HCT116 (cell line): ENCODE data around the gene P2RX7. TPM values are rescaled to one million over a fixed set of nuclear protein-coding genes. Genes with fewer than 3 reads are reported as not detected.

Experiments used
- ATAC-seq: fragments of 200-7000 bp; cut with Tn5 transposase; 2 replicates; pipeline ENCODE4 v1.9.1; 2020; ENCODE audit warnings: mild to moderate bottlenecking, moderate library complexity
- BruUV-seq: library from RNA; stranded (reverse); fragments of 400-500 nt; replicated peaks from 2 replicates; lab custom pipeline; 2021; lab: Mats Ljungman, UMichigan
- CTCF ChIA-PET: fragments of 300-600 bp; sonication (Branson Sonifier 250); formaldehyde crosslinking; loops from one replicate; lab custom pipeline; 2021; ENCODE audit warnings: antibody characterized with exemption; lab: Charles Lee
- POLR2A ChIA-PET: fragments of 300-600, 350-600 bp; sonication (Branson Sonifier 250); formaldehyde crosslinking; loops from one replicate; lab custom pipeline; 2021; ENCODE audit warnings: antibody characterized with exemption; lab: Charles Lee
- RAD21 ChIA-PET, 2 experiments: fragments of 300-600 bp; sonication (Branson Sonifier 250); formaldehyde crosslinking; loops; one replicate each; lab custom pipeline; 2023; ENCODE audit warnings: low total read pairs in 2 of 2; ENCODE audit not compliant: uncharacterized antibody in 2 of 2, unreplicated experiment in 2 of 2, low non-redundant PET in 1 of 2; lab: Charles Lee
- DNase-seq: peaks from one replicate; pipeline ENCODE4 v3.0.0-alpha.2; 2010; ENCODE audit warnings: low read depth, low spot score
- H2AFZ ChIP-seq: fragments of 200-600 bp; shearing (Covaris generic), sonication (generic); 2 replicates; pipeline ENCODE4 v1.6.1; 2017; ENCODE audit warnings: low read depth, mixed run types, mixed read lengths, antibody characterized with exemption, low read length; ENCODE audit not compliant: poor library complexity, severe bottlenecking
- H3K27ac ChIP-seq: 2 replicates; pipeline ENCODE4 v1.5.1; 2012; ENCODE audit warnings: low read depth, low read length
- H3K27me3 ChIP-seq: fragments of 200-600 bp; sonication (generic); 2 replicates; pipeline ENCODE4 v1.6.1; 2016; ENCODE audit warnings: mixed run types, low read length, mixed read lengths; ENCODE audit not compliant: insufficient read depth
- H3K36me3 ChIP-seq, 2 experiments: fragments of 200-500 bp in 1 of 2; fragments of 200-600 bp in 1 of 2; sonication (Bioruptor generic) in 1 of 2; sonication (generic) in 1 of 2; 2 replicates each; pipeline versions ENCODE4 v1.5.1 to v1.6.1; 2014 to 2016; ENCODE audit warnings: low read length in 2 of 2, inconsistent platforms in 1 of 2, mixed read lengths in 1 of 2, mixed run types in 1 of 2; ENCODE audit not compliant: insufficient read depth in 2 of 2, control insufficient read depth in 1 of 2
- H3K4me1 ChIP-seq, 2 experiments: fragments of 200-600 bp in 1 of 2; sonication (generic) in 1 of 2; 2 replicates each; pipeline versions ENCODE4 v1.5.1 to v1.6.1; 2012 to 2017; ENCODE audit warnings: low read length in 2 of 2, inconsistent platforms in 1 of 2, mild to moderate bottlenecking in 1 of 2, mixed read lengths in 1 of 2, mixed run types in 1 of 2, moderate library complexity in 1 of 2; ENCODE audit not compliant: insufficient read depth in 2 of 2, control insufficient read depth in 1 of 2
- H3K4me2 ChIP-seq: fragments of 200-600 bp; sonication (generic); 2 replicates; pipeline ENCODE4 v1.6.1; 2017; ENCODE audit warnings: mixed run types, low read length, mixed read lengths
- H3K4me3 ChIP-seq, 2 experiments: fragments of 200-600 bp in 1 of 2; sonication (generic) in 1 of 2; replicated peaks in 1 of 2; 2 replicates each; pipeline ENCODE4 v1.5.1; 2011 to 2016; ENCODE audit warnings: low read length in 2 of 2, control low read depth in 1 of 2, low read depth in 1 of 2, mild to moderate bottlenecking in 1 of 2, mixed read lengths in 1 of 2, mixed run types in 1 of 2
- H3K79me2 ChIP-seq: fragments of 200-600 bp; sonication (generic); 2 replicates; pipeline ENCODE4 v1.6.1; 2017; ENCODE audit warnings: mild to moderate bottlenecking, mixed run types, low read length, moderate library complexity, mixed read lengths; ENCODE audit not compliant: insufficient read depth
- H3K9ac ChIP-seq: fragments of 200-600 bp; sonication (generic); 2 replicates; pipeline ENCODE4 v1.6.1; 2016; ENCODE audit warnings: low read length, mixed read lengths
- H3K9me2 ChIP-seq: fragments of 200-600 bp; sonication (generic), shearing (Covaris generic); 2 replicates; pipeline ENCODE4 v1.6.1; 2017; ENCODE audit warnings: mixed run types, mild to moderate bottlenecking, moderate library complexity; ENCODE audit not compliant: insufficient read depth
- H3K9me3 ChIP-seq, 2 experiments: fragments of 200-500 bp in 1 of 2; fragments of 200-600 bp in 1 of 2; sonication (Bioruptor generic) in 1 of 2; sonication (generic) in 1 of 2; 2 replicates each; pipeline ENCODE4 v1.6.1; 2014 to 2017; ENCODE audit warnings: low read length in 2 of 2, mixed read lengths in 2 of 2, inconsistent platforms in 1 of 2, low read depth in 1 of 2, mild to moderate bottlenecking in 1 of 2, mixed run types in 1 of 2, moderate library complexity in 1 of 2; ENCODE audit not compliant: control insufficient read depth in 1 of 2, insufficient read depth in 1 of 2
- H4K20me1 ChIP-seq: fragments of 200-600 bp; sonication (generic), shearing (Covaris generic); 2 replicates; pipeline ENCODE4 v1.6.1; 2017; ENCODE audit warnings: mixed run types, mild to moderate bottlenecking, moderate library complexity; ENCODE audit not compliant: insufficient read depth
- CBX3 ChIP-seq: IDR thresholded peaks from 2 replicates; pipeline ENCODE4 v1.6.1; 2012; ENCODE audit warnings: low read depth
- CEBPB ChIP-seq: IDR thresholded peaks from 2 replicates; pipeline ENCODE4 v1.6.1; 2012; ENCODE audit warnings: low read depth
- ELF1 ChIP-seq: IDR thresholded peaks from 2 replicates; pipeline ENCODE4 v1.6.1; 2012; ENCODE audit warnings: low read depth, borderline replicate concordance
- EZH2 ChIP-seq: fragments of 200-600 bp; sonication (generic); IDR thresholded peaks from 2 replicates; pipeline ENCODE4 v1.6.1; 2017; ENCODE audit warnings: antibody characterized with exemption, mixed run types
- EZH2phosphoT487 ChIP-seq: fragments of 200-600 bp; IDR thresholded peaks from 2 replicates; pipeline ENCODE4 v1.6.1; 2018; ENCODE audit warnings: antibody characterized with exemption, borderline replicate concordance
- FOSL1 ChIP-seq: IDR thresholded peaks from 2 replicates; pipeline ENCODE4 v1.6.1; 2012; ENCODE audit warnings: low read depth
- JUND ChIP-seq: IDR thresholded peaks from 2 replicates; pipeline ENCODE4 v1.6.1; 2012
- POLR2A ChIP-seq: IDR thresholded peaks from 2 replicates; pipeline ENCODE4 v1.7.0; 2011; ENCODE audit warnings: borderline replicate concordance; ENCODE audit not compliant: insufficient read depth, insufficient read length; ENCODE audit errors: extremely low read depth
- POLR2AphosphoS5 ChIP-seq: IDR thresholded peaks from 2 replicates; pipeline ENCODE4 v1.6.1; 2011; ENCODE audit warnings: mild to moderate bottlenecking, low read depth, low read length, moderate library complexity
- RAD21 ChIP-seq: IDR thresholded peaks from 2 replicates; pipeline ENCODE4 v1.6.1; 2012; ENCODE audit warnings: low read depth, mild to moderate bottlenecking
- SIN3A ChIP-seq: IDR thresholded peaks from 2 replicates; pipeline ENCODE4 v1.6.1; 2012; ENCODE audit warnings: low read depth
- SP1 ChIP-seq: IDR thresholded peaks from 2 replicates; pipeline ENCODE4 v1.6.1; 2012; ENCODE audit warnings: low read depth
- SRF ChIP-seq: IDR thresholded peaks from 2 replicates; pipeline ENCODE4 v1.6.1; 2012; ENCODE audit warnings: low read depth
- TCF7L2 ChIP-seq: IDR thresholded peaks from 2 replicates; pipeline ENCODE4 v1.7.0; 2011; ENCODE audit warnings: borderline replicate concordance, inconsistent platforms; ENCODE audit not compliant: insufficient read depth, insufficient read length; ENCODE audit errors: extremely low read depth
- YY1 ChIP-seq: IDR thresholded peaks from 2 replicates; pipeline ENCODE4 v1.6.1; 2011; ENCODE audit warnings: low read length, low read depth, moderate library complexity, mild to moderate bottlenecking; ENCODE audit not compliant: insufficient replicate concordance; ENCODE audit errors: extremely low read depth
- intact Hi-C: fragments of 100-400 bp; cut with micrococcal nuclease; formaldehyde crosslinking; loops from 2 replicates; pipeline ENCODE4 v1.10.0; 2022
- total RNA-seq: library from RNA; stranded (reverse); gene quantifications from one replicate; pipeline ENCODE4 v1.2.1, GENCODE V29; 2021; ENCODE audit not compliant: unreplicated experiment
- TF ChIP-seq, protein P1 (sequence below), 3 experiments: fragments of 200-600 bp in 1 of 3; sonication (generic) in 1 of 3; IDR thresholded peaks in 2 of 3; conservative IDR thresholded peaks in 1 of 3; 2 replicates each; pipeline ENCODE4 v1.5.1; 2012 to 2017; ENCODE audit warnings: low read depth in 2 of 3, low read length in 2 of 3, antibody characterized with exemption in 1 of 3, borderline replicate concordance in 1 of 3, control low read depth in 1 of 3, mild to moderate bottlenecking in 1 of 3, mixed read lengths in 1 of 3, mixed run types in 1 of 3, moderate library complexity in 1 of 3; ENCODE audit not compliant: insufficient read depth in 1 of 3
- TF ChIP-seq, protein P2 (sequence below): IDR thresholded peaks from 2 replicates; pipeline ENCODE4 v1.6.1; 2012
- TF ChIP-seq, protein P3 (sequence below): IDR thresholded peaks from 2 replicates; pipeline ENCODE4 v1.6.1; 2011; ENCODE audit warnings: mild to moderate bottlenecking, low read length, moderate library complexity; ENCODE audit not compliant: insufficient replicate concordance; ENCODE audit errors: extremely low read depth
- TF ChIP-seq, protein P4 (sequence below): IDR thresholded peaks from 2 replicates; pipeline ENCODE4 v1.6.1; 2012

The P2RX7 gene
- total RNA-seq, 1 experiment from 2014 or later, result 1.5 TPM

DNA sequence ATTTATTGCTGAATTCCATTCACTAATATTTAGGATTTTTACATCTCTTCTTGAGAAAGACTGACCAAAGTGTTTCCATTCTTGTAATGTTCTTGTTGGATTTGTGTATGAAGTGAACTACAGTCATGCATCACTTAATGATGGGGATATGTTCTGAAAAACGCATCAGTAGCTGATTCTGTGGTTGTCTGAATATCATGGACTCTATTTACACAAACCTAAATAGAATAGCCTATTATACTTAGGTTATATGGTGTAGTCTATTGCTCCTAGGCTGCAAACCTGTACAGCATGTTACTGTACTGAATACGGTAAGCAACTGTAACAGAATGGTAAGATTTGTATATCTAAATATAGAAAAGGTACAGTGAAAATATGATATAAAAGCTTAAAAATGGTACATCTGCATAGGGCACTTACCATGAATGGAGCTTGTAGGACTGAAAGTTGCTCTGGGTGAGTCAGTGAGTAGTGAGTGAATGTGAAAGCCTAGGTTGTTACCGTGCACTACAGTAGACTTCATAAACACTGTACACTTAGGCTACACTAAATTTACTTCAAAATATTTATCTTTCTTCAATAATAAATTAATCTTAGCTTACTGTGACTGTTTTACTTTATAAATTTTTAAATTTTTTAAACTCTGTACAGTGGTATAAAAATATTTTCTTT lies 49.7 kb downstream of the P2RX7 start (continued):
- TF ChIP-seq, protein P1, sequence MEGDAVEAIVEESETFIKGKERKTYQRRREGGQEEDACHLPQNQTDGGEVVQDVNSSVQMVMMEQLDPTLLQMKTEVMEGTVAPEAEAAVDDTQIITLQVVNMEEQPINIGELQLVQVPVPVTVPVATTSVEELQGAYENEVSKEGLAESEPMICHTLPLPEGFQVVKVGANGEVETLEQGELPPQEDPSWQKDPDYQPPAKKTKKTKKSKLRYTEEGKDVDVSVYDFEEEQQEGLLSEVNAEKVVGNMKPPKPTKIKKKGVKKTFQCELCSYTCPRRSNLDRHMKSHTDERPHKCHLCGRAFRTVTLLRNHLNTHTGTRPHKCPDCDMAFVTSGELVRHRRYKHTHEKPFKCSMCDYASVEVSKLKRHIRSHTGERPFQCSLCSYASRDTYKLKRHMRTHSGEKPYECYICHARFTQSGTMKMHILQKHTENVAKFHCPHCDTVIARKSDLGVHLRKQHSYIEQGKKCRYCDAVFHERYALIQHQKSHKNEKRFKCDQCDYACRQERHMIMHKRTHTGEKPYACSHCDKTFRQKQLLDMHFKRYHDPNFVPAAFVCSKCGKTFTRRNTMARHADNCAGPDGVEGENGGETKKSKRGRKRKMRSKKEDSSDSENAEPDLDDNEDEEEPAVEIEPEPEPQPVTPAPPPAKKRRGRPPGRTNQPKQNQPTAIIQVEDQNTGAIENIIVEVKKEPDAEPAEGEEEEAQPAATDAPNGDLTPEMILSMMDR (IDR thresholded peaks at IDR 0.05 in 2 of 3, conservative IDR thresholded peaks at IDR 0.05 in 1 of 3; ENCODE audit: borderline replicate concordance in 1 of 3, insufficient read depth in 1 of 3, low read depth in 2 of 3, low read length in 2 of 3), result no peak
- TF ChIP-seq SP1, result no peak
- TF ChIP-seq SRF, result no peak
- TF ChIP-seq CBX3, result no peak
- no peak for TF ChIP-seq POLR2A
- no peak for TF ChIP-seq EZH2
- no peak for TF ChIP-seq JUND
- TF ChIP-seq, protein P2, sequence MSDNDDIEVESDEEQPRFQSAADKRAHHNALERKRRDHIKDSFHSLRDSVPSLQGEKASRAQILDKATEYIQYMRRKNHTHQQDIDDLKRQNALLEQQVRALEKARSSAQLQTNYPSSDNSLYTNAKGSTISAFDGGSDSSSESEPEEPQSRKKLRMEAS, result no peak
- no peak for TF ChIP-seq FOSL1

- no peak for DNase-seq
- Histone ChIP-seq H3K36me3 (no peaks in the 10 kb centered on the region), H3K9me3 (no peaks in the 10 kb centered on the region), H3K4me1 (peaks cover 0 to 2% of the 10 kb centered on the region in 2 experiments; a peak in 1 of 4 replicates), H3K9me2 (no peaks in the 10 kb centered on the region), H3K4me2 (no peak overlapping the region), H3K4me3 (no peak overlapping the region), H2AFZ (no peak overlapping the region), H3K79me2 (no peaks in the 10 kb centered on the region), H4K20me1 (no peaks in the 10 kb centered on the region), H3K9ac (no peak overlapping the region), H3K27ac (no peak overlapping the region), H3K27me3 (no peaks in the 10 kb centered on the region)
- TF ChIP-seq EZH2phosphoT487, result no peak
- no peak for TF ChIP-seq TCF7L2
- TF ChIP-seq, protein P2, result no peak
- TF ChIP-seq CBX3, result no peak
- no peak for TF ChIP-seq CEBPB
- TF ChIP-seq YY1, result no peak
- TF ChIP-seq POLR2A, result no peak
- TF ChIP-seq SIN3A, result no peak
- TF ChIP-seq, protein P3, sequence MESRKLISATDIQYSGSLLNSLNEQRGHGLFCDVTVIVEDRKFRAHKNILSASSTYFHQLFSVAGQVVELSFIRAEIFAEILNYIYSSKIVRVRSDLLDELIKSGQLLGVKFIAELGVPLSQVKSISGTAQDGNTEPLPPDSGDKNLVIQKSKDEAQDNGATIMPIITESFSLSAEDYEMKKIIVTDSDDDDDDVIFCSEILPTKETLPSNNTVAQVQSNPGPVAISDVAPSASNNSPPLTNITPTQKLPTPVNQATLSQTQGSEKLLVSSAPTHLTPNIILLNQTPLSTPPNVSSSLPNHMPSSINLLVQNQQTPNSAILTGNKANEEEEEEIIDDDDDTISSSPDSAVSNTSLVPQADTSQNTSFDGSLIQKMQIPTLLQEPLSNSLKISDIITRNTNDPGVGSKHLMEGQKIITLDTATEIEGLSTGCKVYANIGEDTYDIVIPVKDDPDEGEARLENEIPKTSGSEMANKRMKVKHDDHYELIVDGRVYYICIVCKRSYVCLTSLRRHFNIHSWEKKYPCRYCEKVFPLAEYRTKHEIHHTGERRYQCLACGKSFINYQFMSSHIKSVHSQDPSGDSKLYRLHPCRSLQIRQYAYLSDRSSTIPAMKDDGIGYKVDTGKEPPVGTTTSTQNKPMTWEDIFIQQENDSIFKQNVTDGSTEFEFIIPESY, result no peak
- no peak for TF ChIP-seq POLR2AphosphoS5
- no peak for TF ChIP-seq ELF1
- no peak for TF ChIP-seq SP1
- TF ChIP-seq, protein P4, sequence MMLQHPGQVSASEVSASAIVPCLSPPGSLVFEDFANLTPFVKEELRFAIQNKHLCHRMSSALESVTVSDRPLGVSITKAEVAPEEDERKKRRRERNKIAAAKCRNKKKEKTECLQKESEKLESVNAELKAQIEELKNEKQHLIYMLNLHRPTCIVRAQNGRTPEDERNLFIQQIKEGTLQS, result no peak
- no peak for TF ChIP-seq RAD21
- TF ChIP-seq FOSL1, result no peak
- CTCF ChIA-PET, result no interaction called here
- RAD21 ChIA-PET, result no interaction called here
- intact Hi-C loops, result no loop called here
- no peak for ATAC-seq
- POLR2A ChIA-PET, result no interaction called here
- BruUV-seq, result no TSS peak
Measured at GRCh38 chr12:121184425-121184824, 51.7 kb downstream of the P2RX7 start.
